Jurkat, Clone E6-1 (cell line): ENCODE measurements around the gene ATXN7L1.
A peak's percentile ranks its signal among the peaks of the same experiment; 100 is the strongest.

Experiments
- DNase-seq: peaks from one replicate; pipeline ENCODE4 v3.0.0-alpha.2; 2011; ENCODE audit warnings: low read depth, low spot score
- H3K4me3 ChIP-seq: 2 replicates; pipeline ENCODE4 v1.5.1; 2011; ENCODE audit warnings: mild to moderate bottlenecking, low read length, control low read depth, moderate library complexity

The ATXN7L1 gene

GRCh38 chr7:105672801-105673200, 203.6 kb downstream of the ATXN7L1 start:
- DNase-seq = peak; percentile 36
- no peak overlapping the region for H3K4me3 ChIP-seq

DNA sequence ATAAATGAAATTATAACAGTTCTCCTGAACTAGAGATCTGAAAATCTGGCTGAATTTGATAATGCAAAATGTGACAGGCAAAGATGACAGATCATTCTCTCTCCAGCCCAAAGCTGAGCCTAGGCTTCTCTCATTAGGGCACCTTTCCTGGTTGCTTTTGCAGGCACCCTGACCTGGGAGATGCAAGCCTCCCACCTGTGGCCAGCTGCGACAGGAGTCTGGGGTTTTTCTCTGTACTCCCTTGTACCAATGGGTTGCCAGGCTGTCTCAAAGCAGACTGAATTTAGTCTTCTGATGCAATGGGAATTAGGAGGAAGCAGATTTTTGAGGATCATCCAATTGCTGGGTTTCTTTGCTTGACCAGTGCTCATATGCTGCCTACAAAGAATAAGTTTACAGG, 210.1 kb downstream of the ATXN7L1 start:
- no peak overlapping the region for H3K4me3 ChIP-seq
- DNase-seq = no peak

DNA sequence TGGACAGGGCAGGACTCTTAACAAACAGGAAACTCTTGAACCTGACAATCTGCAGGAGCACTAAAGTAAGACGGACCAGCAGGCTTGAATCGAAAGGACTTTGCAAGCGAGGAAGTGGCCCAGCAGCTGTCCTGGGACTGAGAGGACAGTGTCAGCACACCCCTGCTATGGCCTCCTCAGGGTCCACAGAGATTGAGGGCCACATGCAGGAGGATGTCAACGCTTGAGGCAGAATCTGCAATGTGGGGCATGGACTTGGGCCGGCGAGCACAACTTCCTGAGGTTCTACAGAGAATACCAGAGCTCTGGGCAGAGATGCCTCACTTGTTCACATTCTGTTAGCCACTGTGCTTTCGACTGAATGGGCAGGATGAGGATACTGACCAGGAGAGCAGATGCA, 210.7 kb downstream of the ATXN7L1 start:
- DNase-seq = no peak
- no peak overlapping the region for H3K4me3 ChIP-seq

- no peak overlapping the region for H3K4me3 ChIP-seq
- no peak for DNase-seq
Observed at GRCh38 chr7:105664816-105665525, 211.4 kb downstream of the ATXN7L1 start.

DNA sequence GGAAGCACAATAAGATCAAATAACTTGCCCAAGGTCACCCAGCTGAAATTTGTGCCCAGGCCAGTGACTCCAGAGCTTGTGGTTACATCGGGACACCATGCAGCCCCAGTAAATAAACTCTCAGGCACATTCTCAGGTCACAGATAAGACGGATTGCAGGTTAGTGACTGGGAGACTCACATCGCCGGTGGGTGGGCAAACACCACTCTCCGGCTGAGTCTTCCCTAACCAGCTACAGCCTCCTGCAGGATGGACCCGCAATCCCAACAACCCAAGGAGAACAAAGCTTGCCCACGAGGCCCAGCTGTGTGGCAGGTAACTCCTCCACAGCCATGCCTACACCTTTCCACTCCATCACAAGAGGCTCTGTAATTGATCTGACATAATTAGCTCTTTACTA, 213.4 kb downstream of the ATXN7L1 start:
- no peak overlapping the region for H3K4me3 ChIP-seq
- no peak for DNase-seq

DNA sequence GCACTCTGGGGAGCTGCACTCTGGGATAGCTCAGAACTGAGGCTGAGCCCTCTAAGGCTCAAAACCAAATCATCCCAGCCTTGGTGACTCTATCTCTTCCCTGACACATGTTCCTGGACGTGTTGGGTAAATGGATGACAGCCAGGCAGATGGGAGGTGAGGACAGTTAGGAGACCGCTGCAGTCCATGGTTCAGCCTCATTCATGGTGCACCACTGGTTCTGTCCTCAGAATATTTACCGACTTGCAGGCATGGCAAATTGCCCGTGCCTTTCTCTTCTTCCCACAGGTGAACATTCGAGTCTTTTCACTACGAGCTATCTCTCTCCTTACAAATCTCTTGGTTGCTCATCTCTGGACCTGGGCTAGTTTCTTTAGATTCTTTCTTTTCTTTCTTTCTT, 214.8 kb downstream of the ATXN7L1 start:
- DNase-seq = no peak
- no peak overlapping the region for H3K4me3 ChIP-seq

- DNase-seq = no peak
- no peak overlapping the region for H3K4me3 ChIP-seq
Observed at GRCh38 chr7:105656922-105657521, 219.4 kb downstream of the ATXN7L1 start.

DNA sequence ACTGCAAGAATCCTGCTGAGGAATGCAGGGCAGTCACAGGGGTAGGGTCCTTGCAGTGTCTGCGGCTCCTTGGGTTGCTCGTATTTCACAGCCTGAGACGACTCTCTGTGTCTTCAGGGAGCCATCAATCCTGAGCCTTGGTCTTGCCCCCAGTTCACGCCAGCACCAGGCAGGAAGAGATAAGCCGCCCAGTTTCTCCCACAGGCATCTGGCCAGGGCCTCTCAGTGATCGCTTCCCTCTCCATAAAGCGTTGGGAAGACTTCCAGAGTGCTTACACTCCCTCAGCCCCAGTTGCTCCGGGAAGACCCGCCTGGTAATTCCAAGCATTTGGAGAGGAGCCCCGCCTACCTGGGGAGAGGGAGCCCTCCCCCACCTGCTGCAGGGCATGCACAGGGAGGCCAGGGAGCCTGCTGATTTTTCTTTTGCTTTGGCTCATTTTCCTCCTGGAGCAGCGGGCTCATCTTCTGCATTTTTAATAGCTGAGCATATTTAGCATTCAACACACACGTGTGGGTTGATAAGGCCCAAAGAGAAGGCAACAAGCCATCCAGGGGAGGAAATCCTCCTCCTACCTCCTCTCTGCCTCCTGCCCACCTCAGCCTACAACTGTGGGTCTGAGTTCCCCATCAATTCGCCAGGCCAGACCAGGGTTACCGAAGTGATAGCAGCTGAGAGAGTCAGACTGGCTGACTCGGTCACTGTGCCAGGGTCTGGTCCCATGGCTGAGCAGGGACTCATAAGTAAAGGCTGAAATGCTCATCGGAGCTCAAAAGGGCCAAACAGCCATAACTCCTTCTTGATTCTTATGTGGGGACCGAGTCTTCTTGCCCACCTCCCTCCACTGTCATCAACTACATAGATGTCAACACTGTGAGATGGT, 220.7 kb downstream of the ATXN7L1 start:
- DNase-seq = no peak

DNA sequence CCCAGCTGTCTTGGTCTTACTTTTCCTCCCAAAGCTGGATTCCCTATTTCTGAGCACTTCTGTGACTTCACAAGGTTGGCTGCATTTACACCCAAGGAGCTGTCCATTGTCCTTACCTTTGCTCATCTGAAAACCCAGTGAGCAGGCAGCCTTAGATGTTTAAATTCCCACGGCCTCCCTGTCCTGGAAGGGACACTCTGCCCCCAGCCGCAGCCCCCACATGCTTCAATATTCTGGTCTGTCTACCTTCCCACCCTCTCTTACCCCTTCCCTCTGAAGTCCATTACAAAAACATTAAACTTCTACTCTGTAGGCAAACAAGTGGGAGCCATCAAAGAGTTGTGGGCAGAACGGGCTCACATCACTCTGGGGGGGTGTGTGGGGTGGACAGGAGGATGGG, 221.3 kb downstream of the ATXN7L1 start:
- no peak for DNase-seq
- H3K4me3 ChIP-seq = no peak overlapping the region

More for the DNA sequence above, 220.7 kb downstream of the ATXN7L1 start:
- no peak overlapping the region for H3K4me3 ChIP-seq

DNA sequence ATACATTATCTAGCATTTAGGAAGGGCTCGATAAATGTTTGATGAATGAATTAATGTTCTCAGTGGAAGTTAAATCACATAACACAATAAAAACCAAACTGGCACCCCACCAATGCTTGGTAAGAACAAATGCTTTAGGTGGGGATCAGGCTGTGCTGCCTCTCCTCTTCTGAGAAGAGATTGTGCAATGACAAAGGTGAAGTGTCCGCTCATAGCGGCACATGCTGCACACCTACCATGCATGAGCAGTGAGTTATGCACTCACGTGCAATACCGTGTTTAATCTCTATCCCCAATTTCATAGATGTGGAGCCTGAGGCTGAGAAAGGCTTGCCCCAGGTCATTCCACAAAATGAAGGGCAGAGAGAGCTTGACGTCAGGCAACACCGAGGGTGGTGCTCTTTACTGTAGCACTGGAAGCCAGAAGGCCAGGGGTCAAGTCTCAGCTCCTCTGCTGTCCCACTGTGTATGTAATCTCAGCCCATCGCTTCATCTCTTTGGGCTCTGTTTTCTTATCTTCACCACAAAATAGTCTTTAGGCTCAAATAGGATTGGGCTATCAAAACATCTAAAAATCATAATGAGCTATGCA, 222.2 kb downstream of the ATXN7L1 start:
- H3K4me3 ChIP-seq = no peak overlapping the region
- DNase-seq = no peak

DNA sequence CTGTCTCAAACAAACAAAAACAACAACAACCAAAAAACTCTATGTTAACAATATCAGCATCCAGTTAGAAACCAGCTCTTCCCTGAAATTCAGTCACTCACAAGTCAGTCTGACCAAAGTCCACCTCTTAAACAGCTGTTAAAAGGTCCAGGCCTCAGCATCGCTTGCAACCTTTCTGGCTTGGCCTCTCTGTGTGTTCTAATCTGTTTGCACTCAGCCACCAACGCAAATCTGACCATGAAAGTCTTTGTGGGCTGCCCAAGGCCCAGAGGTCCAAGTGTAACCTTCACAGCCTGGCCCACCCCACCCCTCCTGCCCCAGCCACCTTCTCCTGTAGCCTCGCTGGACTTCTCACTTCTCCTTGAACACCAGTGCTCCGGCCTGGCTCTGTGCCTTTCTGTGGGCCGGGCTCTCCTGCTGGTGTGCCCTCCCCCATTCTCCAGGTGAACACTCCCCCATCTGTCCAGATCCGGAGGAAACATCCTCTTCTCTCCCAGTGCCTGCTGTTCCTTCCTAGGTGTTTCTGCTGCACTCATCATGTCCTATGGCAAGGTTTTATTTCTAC, 222.9 kb downstream of the ATXN7L1 start:
- no peak for DNase-seq
- H3K4me3 ChIP-seq = no peak overlapping the region

- no peak overlapping the region for H3K4me3 ChIP-seq
- no peak for DNase-seq
Observed at GRCh38 chr7:105652359-105652993, 223.9 kb downstream of the ATXN7L1 start.

DNA sequence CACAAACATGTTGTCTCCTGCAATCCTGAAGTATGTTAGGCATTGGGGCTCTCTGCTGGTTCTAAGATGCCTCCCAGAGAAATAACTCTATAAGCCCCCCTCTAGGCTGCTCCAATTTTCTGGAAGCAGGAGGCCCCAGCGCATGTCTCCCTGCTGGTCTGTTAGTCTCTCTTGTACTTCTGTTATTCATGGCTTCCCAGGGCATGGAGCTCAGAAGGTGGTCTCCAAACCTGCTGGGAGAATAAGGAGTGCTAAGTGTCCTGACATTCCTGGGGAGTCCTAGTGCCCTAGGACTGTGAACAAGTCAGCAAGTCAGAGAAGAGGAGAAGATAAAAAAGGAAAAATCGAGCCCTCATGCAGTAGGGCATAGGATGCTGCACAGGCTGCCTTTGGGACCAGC, 224.6 kb downstream of the ATXN7L1 start:
- H3K4me3 ChIP-seq = no peak overlapping the region
- no peak for DNase-seq

DNA sequence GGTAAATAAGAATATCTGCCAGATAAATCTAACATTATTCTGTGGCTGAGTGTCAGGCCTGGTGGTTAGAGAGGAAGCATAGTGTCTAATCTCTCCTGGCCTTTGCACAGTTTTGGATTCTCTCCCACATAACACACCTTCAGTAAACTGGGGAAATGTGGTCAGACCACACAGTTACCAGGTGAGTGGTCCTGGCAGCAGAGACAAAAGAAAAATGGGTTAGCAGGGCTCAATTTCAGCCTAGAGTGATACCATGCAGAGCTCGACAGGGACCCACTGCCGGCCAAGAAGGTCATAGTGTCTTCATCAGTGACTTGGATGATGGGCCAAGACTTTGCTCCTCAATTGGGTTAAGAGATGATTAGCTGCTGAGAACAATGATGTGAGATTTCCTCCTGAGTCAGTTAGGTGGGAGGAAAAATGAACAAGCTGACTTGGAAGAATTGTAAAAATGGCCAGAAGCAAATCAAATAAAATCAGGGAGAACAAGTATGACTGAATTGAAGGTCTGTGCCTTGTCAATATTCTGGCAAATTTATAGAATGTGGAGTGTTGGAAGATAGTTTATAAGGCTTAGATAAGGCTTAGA, 225.9 kb downstream of the ATXN7L1 start:
- no peak overlapping the region for H3K4me3 ChIP-seq
- DNase-seq = no peak

DNA sequence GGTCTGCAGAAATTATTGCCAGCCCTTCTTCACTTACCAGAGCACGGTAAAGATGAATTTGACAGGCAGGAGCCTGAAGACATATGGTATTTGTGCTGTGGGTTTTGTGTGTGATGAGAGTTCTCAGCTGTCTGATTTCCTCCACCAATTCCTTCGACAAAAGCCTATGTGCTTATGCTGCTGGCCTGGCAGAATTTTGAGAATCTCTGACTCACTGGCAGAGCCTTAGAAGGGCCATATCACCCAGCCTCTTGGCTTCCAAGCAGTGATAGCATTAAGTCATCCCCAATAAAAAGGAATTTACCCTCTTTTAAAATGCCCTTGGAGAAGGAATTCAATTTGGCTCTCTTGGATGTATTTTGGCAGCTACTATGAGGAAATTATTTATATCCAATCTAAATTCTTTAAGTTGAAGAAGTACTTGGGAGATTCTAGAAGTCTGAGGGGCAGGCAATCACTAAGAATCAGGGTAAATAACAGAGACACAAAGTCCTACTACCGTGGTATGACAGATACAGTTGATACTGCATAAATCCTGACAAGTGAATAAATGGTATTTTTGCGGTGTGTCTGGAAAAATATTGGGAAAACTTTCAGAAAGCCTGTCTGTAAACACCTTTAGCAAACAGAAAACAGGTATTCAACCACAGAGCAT, 226.5 kb downstream of the ATXN7L1 start:
- DNase-seq = no peak
- no peak overlapping the region for H3K4me3 ChIP-seq

GRCh38 chr7:105648561-105649401, 227.6 kb downstream of the ATXN7L1 start:
- no peak overlapping the region for H3K4me3 ChIP-seq
- no peak for DNase-seq

- no peak for DNase-seq
- H3K4me3 ChIP-seq = no peak overlapping the region
Observed at GRCh38 chr7:105647591-105647990, 228.8 kb downstream of the ATXN7L1 start.
